GM18499 (cell line): ENCODE results near the gene CDC42BPA.
"Not testable (repeated sequence)": the region's sequence is repeated elsewhere in the genome, so short reads cannot be mapped to it uniquely, and the experiment has no call there.

Experiments
- ATAC-seq: cut with Tn5 transposase; IDR thresholded peaks from one replicate; pipeline ENCODE4 v1.9.1; 2021; ENCODE audit warnings: moderate number of reproducible peaks; ENCODE audit not compliant: insufficient read depth, unreplicated experiment

The CDC42BPA gene

GRCh38 chr1:227033880-227034279 is 284.4 kb downstream of the CDC42BPA start:
- ATAC-seq = no peak

GRCh38 chr1:227032396-227032795 is 285.9 kb downstream of the CDC42BPA start:
- no peak for ATAC-seq

- ATAC-seq = no peak
Observed at GRCh38 chr1:227016990-227017389, 301.3 kb downstream of the CDC42BPA start.

GRCh38 chr1:227010645-227011044 is 307.6 kb downstream of the CDC42BPA start:
- no peak for ATAC-seq

- no peak for ATAC-seq
Observed at GRCh38 chr1:227009937-227010336, 308.4 kb downstream of the CDC42BPA start.

GRCh38 chr1:227006226-227006796 is 312.0 kb downstream of the CDC42BPA start:
- no peak for ATAC-seq

- ATAC-seq = no peak
Observed at GRCh38 chr1:227004796-227005195, 313.5 kb downstream of the CDC42BPA start.

GRCh38 chr1:227003165-227003564 is 315.1 kb downstream of the CDC42BPA start:
- no peak for ATAC-seq

- no peak for ATAC-seq
Observed at GRCh38 chr1:227002531-227003049, 315.7 kb downstream of the CDC42BPA start.

- not testable (repeated sequence) for ATAC-seq
Observed at GRCh38 chr1:226999579-226999978, 318.7 kb downstream of the CDC42BPA start.

- ATAC-seq = peak; percentile 100
Observed at GRCh38 chr1:226995365-226996332, 322.6 kb downstream of the CDC42BPA start.

- ATAC-seq = no peak
Observed at GRCh38 chr1:226994586-226995364, 323.5 kb downstream of the CDC42BPA start.

GRCh38 chr1:226993814-226994585 is 324.3 kb downstream of the CDC42BPA start:
- ATAC-seq = no peak

- no peak for ATAC-seq
Observed at GRCh38 chr1:226991920-226992319, 326.4 kb downstream of the CDC42BPA start.

- peak; percentile 59 for ATAC-seq
Observed at GRCh38 chr1:226990133-226990716, 328.1 kb downstream of the CDC42BPA start.

- no peak for ATAC-seq
Observed at GRCh38 chr1:226989085-226989920, 329.0 kb downstream of the CDC42BPA start.

- no peak for ATAC-seq
Observed at GRCh38 chr1:226988334-226988666, 330.0 kb downstream of the CDC42BPA start.

- ATAC-seq = no peak
Observed at GRCh38 chr1:226987623-226988333, 330.5 kb downstream of the CDC42BPA start.
